HCT116 (cell line): Measurements from ENCODE around the gene SLC11A1. TPM values are rescaled to one million over a fixed set of nuclear protein-coding genes. Genes with fewer than 3 reads are reported as not detected.

Experiments
- ATAC-seq: fragments of 200-7000 bp; cut with Tn5 transposase; 2 replicates; pipeline ENCODE4 v1.9.1; 2020; ENCODE audit warnings: mild to moderate bottlenecking, moderate library complexity
- BruUV-seq: library from RNA; stranded (reverse); fragments of 400-500 nt; replicated peaks from 2 replicates; lab custom pipeline; 2021; lab: Mats Ljungman, UMichigan
- CTCF ChIA-PET: fragments of 300-600 bp; sonication (Branson Sonifier 250); formaldehyde crosslinking; loops from one replicate; lab custom pipeline; 2021; ENCODE audit warnings: antibody characterized with exemption; lab: Charles Lee
- POLR2A ChIA-PET: fragments of 300-600, 350-600 bp; sonication (Branson Sonifier 250); formaldehyde crosslinking; loops from one replicate; lab custom pipeline; 2021; ENCODE audit warnings: antibody characterized with exemption; lab: Charles Lee
- RAD21 ChIA-PET, 2 experiments: fragments of 300-600 bp; sonication (Branson Sonifier 250); formaldehyde crosslinking; loops; one replicate each; lab custom pipeline; 2023; ENCODE audit warnings: low total read pairs in 2 of 2; ENCODE audit not compliant: uncharacterized antibody in 2 of 2, unreplicated experiment in 2 of 2, low non-redundant PET in 1 of 2; lab: Charles Lee
- DNase-seq: peaks from one replicate; pipeline ENCODE4 v3.0.0-alpha.2; 2010; ENCODE audit warnings: low read depth, low spot score
- H2AFZ ChIP-seq: fragments of 200-600 bp; shearing (Covaris generic), sonication (generic); 2 replicates; pipeline ENCODE4 v1.6.1; 2017; ENCODE audit warnings: low read depth, mixed run types, mixed read lengths, antibody characterized with exemption, low read length; ENCODE audit not compliant: poor library complexity, severe bottlenecking
- H3K27ac ChIP-seq: 2 replicates; pipeline ENCODE4 v1.5.1; 2012; ENCODE audit warnings: low read depth, low read length
- H3K27me3 ChIP-seq: fragments of 200-600 bp; sonication (generic); 2 replicates; pipeline ENCODE4 v1.6.1; 2016; ENCODE audit warnings: mixed run types, low read length, mixed read lengths; ENCODE audit not compliant: insufficient read depth
- H3K36me3 ChIP-seq, 2 experiments: fragments of 200-500 bp in 1 of 2; fragments of 200-600 bp in 1 of 2; sonication (Bioruptor generic) in 1 of 2; sonication (generic) in 1 of 2; 2 replicates each; pipeline versions ENCODE4 v1.5.1 to v1.6.1; 2014 to 2016; ENCODE audit warnings: low read length in 2 of 2, inconsistent platforms in 1 of 2, mixed read lengths in 1 of 2, mixed run types in 1 of 2; ENCODE audit not compliant: insufficient read depth in 2 of 2, control insufficient read depth in 1 of 2
- H3K4me1 ChIP-seq, 2 experiments: fragments of 200-600 bp in 1 of 2; sonication (generic) in 1 of 2; 2 replicates each; pipeline versions ENCODE4 v1.5.1 to v1.6.1; 2012 to 2017; ENCODE audit warnings: low read length in 2 of 2, inconsistent platforms in 1 of 2, mild to moderate bottlenecking in 1 of 2, mixed read lengths in 1 of 2, mixed run types in 1 of 2, moderate library complexity in 1 of 2; ENCODE audit not compliant: insufficient read depth in 2 of 2, control insufficient read depth in 1 of 2
- H3K4me2 ChIP-seq: fragments of 200-600 bp; sonication (generic); 2 replicates; pipeline ENCODE4 v1.6.1; 2017; ENCODE audit warnings: mixed run types, low read length, mixed read lengths
- H3K4me3 ChIP-seq, 2 experiments: fragments of 200-600 bp in 1 of 2; sonication (generic) in 1 of 2; replicated peaks in 1 of 2; 2 replicates each; pipeline ENCODE4 v1.5.1; 2011 to 2016; ENCODE audit warnings: low read length in 2 of 2, control low read depth in 1 of 2, low read depth in 1 of 2, mild to moderate bottlenecking in 1 of 2, mixed read lengths in 1 of 2, mixed run types in 1 of 2
- H3K79me2 ChIP-seq: fragments of 200-600 bp; sonication (generic); 2 replicates; pipeline ENCODE4 v1.6.1; 2017; ENCODE audit warnings: mild to moderate bottlenecking, mixed run types, low read length, moderate library complexity, mixed read lengths; ENCODE audit not compliant: insufficient read depth
- H3K9ac ChIP-seq: fragments of 200-600 bp; sonication (generic); 2 replicates; pipeline ENCODE4 v1.6.1; 2016; ENCODE audit warnings: low read length, mixed read lengths
- H3K9me2 ChIP-seq: fragments of 200-600 bp; sonication (generic), shearing (Covaris generic); 2 replicates; pipeline ENCODE4 v1.6.1; 2017; ENCODE audit warnings: mixed run types, mild to moderate bottlenecking, moderate library complexity; ENCODE audit not compliant: insufficient read depth
- H3K9me3 ChIP-seq, 2 experiments: fragments of 200-500 bp in 1 of 2; fragments of 200-600 bp in 1 of 2; sonication (Bioruptor generic) in 1 of 2; sonication (generic) in 1 of 2; 2 replicates each; pipeline ENCODE4 v1.6.1; 2014 to 2017; ENCODE audit warnings: low read length in 2 of 2, mixed read lengths in 2 of 2, inconsistent platforms in 1 of 2, low read depth in 1 of 2, mild to moderate bottlenecking in 1 of 2, mixed run types in 1 of 2, moderate library complexity in 1 of 2; ENCODE audit not compliant: control insufficient read depth in 1 of 2, insufficient read depth in 1 of 2
- H4K20me1 ChIP-seq: fragments of 200-600 bp; sonication (generic), shearing (Covaris generic); 2 replicates; pipeline ENCODE4 v1.6.1; 2017; ENCODE audit warnings: mixed run types, mild to moderate bottlenecking, moderate library complexity; ENCODE audit not compliant: insufficient read depth
- CBX3 ChIP-seq: IDR thresholded peaks from 2 replicates; pipeline ENCODE4 v1.6.1; 2012; ENCODE audit warnings: low read depth
- EZH2phosphoT487 ChIP-seq: fragments of 200-600 bp; IDR thresholded peaks from 2 replicates; pipeline ENCODE4 v1.6.1; 2018; ENCODE audit warnings: antibody characterized with exemption, borderline replicate concordance
- POLR2AphosphoS5 ChIP-seq: IDR thresholded peaks from 2 replicates; pipeline ENCODE4 v1.6.1; 2011; ENCODE audit warnings: mild to moderate bottlenecking, low read depth, low read length, moderate library complexity
- RAD21 ChIP-seq: IDR thresholded peaks from 2 replicates; pipeline ENCODE4 v1.6.1; 2012; ENCODE audit warnings: low read depth, mild to moderate bottlenecking
- REST ChIP-seq: IDR thresholded peaks from 2 replicates; pipeline ENCODE4 v1.6.1; 2012; ENCODE audit warnings: low read depth
- SP1 ChIP-seq: IDR thresholded peaks from 2 replicates; pipeline ENCODE4 v1.6.1; 2012; ENCODE audit warnings: low read depth
- TCF7L2 ChIP-seq: IDR thresholded peaks from 2 replicates; pipeline ENCODE4 v1.7.0; 2011; ENCODE audit warnings: borderline replicate concordance, inconsistent platforms; ENCODE audit not compliant: insufficient read depth, insufficient read length; ENCODE audit errors: extremely low read depth
- ZBTB33 ChIP-seq: IDR thresholded peaks from 2 replicates; pipeline ENCODE4 v1.6.1; 2011; ENCODE audit warnings: mild to moderate bottlenecking, low read length, moderate library complexity; ENCODE audit not compliant: insufficient replicate concordance; ENCODE audit errors: extremely low read depth
- ZFX ChIP-seq: fragments of 450-650 bp; IDR thresholded peaks from 2 replicates; pipeline ENCODE4 v1.6.1; 2017
- ZNF274 ChIP-seq: fragments of 200-500 bp; sonication (Bioruptor generic); IDR thresholded peaks from 2 replicates; pipeline ENCODE4 v1.6.1; 2014; ENCODE audit warnings: mild to moderate bottlenecking, low read depth, low read length, inconsistent platforms
- intact Hi-C: fragments of 100-400 bp; cut with micrococcal nuclease; formaldehyde crosslinking; loops from 2 replicates; pipeline ENCODE4 v1.10.0; 2022
- total RNA-seq: library from RNA; stranded (reverse); gene quantifications from one replicate; pipeline ENCODE4 v1.2.1, GENCODE V29; 2021; ENCODE audit not compliant: unreplicated experiment

The SLC11A1 gene
- total RNA-seq, 1 experiment from 2014 or later, result 0.42 TPM

- ChIA-PET RAD21 (no interaction called here), CTCF (interaction anchor here (0.9 to 2.6 kb wide), 7 partner anchors 12 to 124 kb away, joined by 3 to 22 read pairs (median 5); partner anchors contain the start of genes AAMP and PNKD)
- H3K4me3 ChIP-seq, result peak overlapping the region; percentile 63 to 85
- peaks cover 24 to 55% of the 10 kb centered on the region in 2 experiments for H3K4me1 ChIP-seq
- peak overlapping the region; percentile 94 for H2AFZ ChIP-seq
- H4K20me1 ChIP-seq, result no peaks in the 10 kb centered on the region
- BruUV-seq, result no TSS peak
- H3K36me3 ChIP-seq, result no peaks in the 10 kb centered on the region
- peak overlapping the region; percentile 90 for H3K4me2 ChIP-seq
- H3K27me3 ChIP-seq, result no peaks in the 10 kb centered on the region
- TF ChIP-seq SP1 (no peak), POLR2AphosphoS5 (no peak), EZH2phosphoT487 (no peak), TCF7L2 (no peak), ZFX (no peak)
- TF ChIP-seq, all 23 proteins: peak for 0
- DNase-seq (peak; percentile 28), ATAC-seq (no peak)
- Histone ChIP-seq H3K27ac (peak overlapping the region; percentile 99), H3K9ac (peak overlapping the region; percentile 92), H3K9me2 (no peaks in the 10 kb centered on the region), H3K79me2 (peaks cover 16% of the 10 kb centered on the region), H3K9me3 (no peaks in the 10 kb centered on the region)
- POLR2A ChIA-PET, result interaction anchor here (1.2 kb wide), 1 partner anchor 93 kb away, joined by 3 read pairs; no protein-coding TSS in a partner anchor
- intact Hi-C loops, result no loop called here
Observed at GRCh38 chr2:218395456-218395825, 13.4 kb downstream of the SLC11A1 start.

- intact Hi-C loops, result loop anchor here (1.0 to 2.0 kb wide), 4 partner anchors 95 to 210 kb away; partner anchors contain the start of gene TMBIM1
- Histone ChIP-seq H3K27me3 (no peaks in the 10 kb centered on the region), H3K27ac (peak overlapping the region; percentile 99), H4K20me1 (no peaks in the 10 kb centered on the region), H3K4me2 (peak overlapping the region; percentile 90), H3K4me1 (peaks cover 24 to 57% of the 10 kb centered on the region in 2 experiments), H2AFZ (peak overlapping the region; percentile 94), H3K36me3 (no peaks in the 10 kb centered on the region), H3K9me2 (no peaks in the 10 kb centered on the region), H3K9me3 (no peaks in the 10 kb centered on the region), H3K79me2 (peaks cover 22% of the 10 kb centered on the region), H3K9ac (peak overlapping the region; percentile 92), H3K4me3 (peak overlapping the region; percentile 63 to 85)
- ChIA-PET CTCF (interaction anchor here (0.8 to 2.6 kb wide), 10 partner anchors 9 to 209 kb away, joined by 3 to 22 read pairs (median 5); partner anchors contain the start of genes AAMP and PNKD), POLR2A (interaction anchor here (0.7 to 1.2 kb wide), 3 partner anchors 93 to 126 kb away, joined by 3 to 5 read pairs (median 4); partner anchors contain the start of genes AAMP and PNKD), RAD21 (interaction anchor here in 1 of 2 experiments (0.7 kb wide), 1 partner anchor 94 kb away, joined by 3 read pairs; no protein-coding TSS in a partner anchor)
- peak; percentile 96 for DNase-seq
- no TSS peak for BruUV-seq
- peak; percentile 61 for ATAC-seq
- TF ChIP-seq EZH2phosphoT487 (no peak), REST (no peak), RAD21 (no peak), POLR2AphosphoS5 (peak; percentile 65; the same call in 1 of the 2 replicates), ZNF274 (no peak), CBX3 (no peak), ZBTB33 (peak; percentile 62)
Observed at GRCh38 chr2:218395826-218396687, 14.0 kb downstream of the SLC11A1 start.
